ENCODE results near the gene NANS.
"Not testable (repeated sequence)": the region's sequence is repeated elsewhere in the genome, so short reads cannot be mapped to it uniquely, and the experiment has no call there.

Gene NANS

DNA sequence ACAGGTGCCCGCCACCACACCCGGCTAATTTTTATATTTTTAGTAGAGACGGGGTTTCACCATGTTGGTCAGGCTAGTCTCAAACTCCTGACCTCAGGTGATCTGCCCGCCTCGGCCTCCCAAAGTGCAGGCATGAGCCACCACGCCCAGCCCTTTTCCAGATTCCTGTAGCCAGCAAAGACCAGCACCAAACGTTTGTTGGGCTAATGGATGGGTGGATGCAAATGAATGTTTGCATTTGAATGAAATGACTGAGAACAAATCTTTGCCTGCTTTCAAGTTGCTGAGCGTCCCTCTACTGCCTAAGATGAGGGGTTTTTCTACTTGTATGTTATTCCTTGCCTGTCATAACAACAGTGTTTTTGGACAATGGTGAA lies 20.0 kb downstream of the NANS start:
- DNase-seq (ENCODE audit: low read depth in 2 of 2), result not testable (repeated sequence)

DNA sequence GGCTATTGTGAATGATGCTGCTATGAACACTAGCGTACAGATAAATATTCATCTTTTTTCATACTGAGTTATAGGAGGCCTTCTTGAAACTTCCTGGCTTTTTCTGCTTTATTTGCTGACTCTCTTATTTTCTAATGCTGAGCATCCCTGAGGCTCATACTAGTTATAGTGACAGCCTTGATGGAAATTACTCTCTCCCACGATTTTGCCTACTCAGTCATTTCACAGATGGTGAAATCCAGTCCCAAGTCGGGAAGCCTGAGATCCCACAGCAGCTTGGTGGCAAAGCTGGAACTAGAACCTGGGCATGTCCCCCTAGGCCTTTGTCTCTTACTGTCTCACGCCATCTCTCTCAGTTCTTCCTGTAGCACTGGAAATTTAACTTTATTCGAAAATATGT lies 22.4 kb downstream of the NANS start:
- DNase-seq (ENCODE audit: low read depth in 2 of 2), result no peak

DNA sequence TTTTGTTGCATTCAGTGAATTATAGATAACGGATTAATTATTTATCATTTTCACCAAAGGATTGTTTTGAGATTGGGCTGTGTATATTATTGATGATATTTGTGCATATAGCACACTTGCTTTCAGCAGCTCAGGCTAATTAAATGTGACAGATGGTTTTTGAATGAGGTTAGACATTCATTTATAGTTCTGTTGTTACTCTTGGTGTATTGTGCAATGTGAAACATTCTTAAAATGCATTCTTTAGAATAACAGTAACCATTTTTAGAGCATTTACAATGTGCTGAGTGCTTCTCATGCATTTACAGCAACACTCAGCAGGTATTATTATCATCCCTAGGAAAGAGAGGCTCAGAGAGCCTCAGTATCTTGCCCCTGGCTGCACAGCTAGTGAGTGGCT lies 23.8 kb downstream of the NANS start:
- no peak for DNase-seq (ENCODE audit: low read depth in 2 of 2)

DNA sequence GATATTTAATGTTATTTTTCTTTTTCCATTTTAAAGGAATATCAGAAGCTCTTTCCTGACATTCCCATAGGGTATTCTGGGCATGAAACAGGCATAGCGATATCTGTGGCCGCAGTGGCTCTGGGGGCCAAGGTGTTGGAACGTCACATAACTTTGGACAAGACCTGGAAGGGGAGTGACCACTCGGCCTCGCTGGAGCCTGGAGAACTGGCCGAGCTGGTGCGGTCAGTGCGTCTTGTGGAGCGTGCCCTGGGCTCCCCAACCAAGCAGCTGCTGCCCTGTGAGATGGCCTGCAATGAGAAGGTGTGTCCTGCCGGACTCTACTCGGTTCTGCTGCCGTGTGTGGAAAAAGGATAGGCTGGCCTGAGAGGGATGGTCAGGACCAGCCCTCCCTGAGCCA lies 24.2 kb downstream of the NANS start:
- DNase-seq (ENCODE audit: low read depth in 2 of 2), result no peak

DNA sequence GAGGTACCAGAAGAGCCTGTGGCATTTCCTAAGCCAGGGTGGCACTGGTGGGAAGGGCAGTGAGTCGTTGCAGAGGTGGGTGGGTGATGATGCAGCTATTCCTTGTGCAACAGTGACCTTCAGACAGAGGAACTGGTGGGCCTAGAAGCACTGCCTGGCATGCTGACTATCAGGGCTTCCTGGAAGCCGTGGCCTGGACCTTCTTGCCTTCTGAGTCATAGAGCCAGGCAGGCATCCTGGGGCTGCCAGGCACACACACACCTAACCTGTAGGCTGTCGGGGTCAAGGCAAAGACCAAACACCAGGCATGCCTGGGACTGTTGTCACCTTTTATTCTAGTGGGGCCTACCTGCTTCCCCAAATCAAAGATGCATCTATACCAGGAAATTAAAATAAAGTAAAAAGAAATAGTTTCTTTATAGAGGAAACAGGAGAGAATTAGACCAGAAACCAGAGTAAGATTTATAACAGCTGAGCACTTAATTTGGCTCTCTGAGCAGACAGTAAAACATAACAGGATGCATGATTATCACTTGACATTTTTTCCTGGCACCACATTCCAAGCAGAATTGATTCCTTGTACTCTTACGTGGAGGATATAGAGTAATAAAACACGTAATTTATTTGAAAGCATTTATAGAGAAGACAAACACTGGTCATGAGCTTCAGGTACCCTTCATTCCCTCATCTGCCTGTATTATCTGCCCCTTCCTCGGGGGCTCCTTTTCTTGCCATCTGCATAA lies 25.1 kb downstream of the NANS start:
- DNase-seq (ENCODE audit: low read depth in 2 of 2), result no peak

DNA sequence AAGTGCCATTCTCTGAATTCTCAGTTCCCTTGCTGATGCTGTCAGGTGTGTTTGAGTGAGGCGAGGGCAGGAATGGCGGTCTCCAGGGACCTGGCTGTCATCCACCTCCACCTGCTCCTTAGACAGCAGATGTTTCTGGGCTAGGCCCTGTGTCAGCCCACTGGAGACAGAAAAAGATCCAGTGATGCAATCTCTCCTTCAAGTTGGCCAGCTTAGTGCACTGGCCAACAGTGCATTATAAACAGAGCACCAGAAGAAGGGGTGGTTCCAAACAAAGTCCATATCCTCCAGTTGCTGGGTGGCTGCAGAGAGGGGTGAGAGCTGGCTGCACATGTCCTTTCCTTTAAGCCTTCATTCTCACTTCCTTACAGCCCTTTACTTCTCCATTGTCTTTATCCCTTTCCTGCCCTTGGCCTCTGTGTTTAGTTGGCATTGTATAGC lies 26.5 kb downstream of the NANS start:
- DNase-seq (ENCODE audit: low read depth in 2 of 2), result no peak

DNA sequence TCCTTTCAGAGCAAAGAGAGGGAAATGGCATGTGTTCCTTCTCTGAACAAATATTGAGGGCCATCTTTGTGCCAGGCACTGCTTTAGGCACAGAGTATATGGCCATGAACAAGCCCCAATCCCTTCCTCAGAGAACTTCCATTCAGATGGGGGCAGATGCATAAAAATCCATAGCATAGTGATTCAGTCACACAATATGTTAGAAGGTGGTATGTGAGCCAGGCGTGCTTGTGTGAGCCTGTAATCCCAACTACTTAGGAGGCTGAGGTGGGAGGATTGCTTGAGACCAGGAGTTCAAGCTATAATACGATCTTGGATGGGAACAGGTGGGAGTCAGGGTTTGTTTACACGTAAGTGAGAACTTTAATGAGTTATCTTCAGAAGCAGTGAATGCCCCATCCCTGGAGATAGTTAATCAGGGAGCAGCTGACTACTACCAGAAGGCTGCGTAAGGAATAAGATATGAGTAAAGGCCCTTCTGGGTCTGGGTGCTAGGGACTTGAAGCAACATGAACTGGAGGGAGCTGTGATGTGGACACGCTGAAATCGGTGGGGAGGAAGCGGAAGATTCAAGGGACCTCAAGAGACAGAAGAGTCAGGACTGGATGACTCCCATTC lies 27.1 kb downstream of the NANS start:
- DNase-seq (ENCODE audit: low read depth in 2 of 2), result no peak

DNA sequence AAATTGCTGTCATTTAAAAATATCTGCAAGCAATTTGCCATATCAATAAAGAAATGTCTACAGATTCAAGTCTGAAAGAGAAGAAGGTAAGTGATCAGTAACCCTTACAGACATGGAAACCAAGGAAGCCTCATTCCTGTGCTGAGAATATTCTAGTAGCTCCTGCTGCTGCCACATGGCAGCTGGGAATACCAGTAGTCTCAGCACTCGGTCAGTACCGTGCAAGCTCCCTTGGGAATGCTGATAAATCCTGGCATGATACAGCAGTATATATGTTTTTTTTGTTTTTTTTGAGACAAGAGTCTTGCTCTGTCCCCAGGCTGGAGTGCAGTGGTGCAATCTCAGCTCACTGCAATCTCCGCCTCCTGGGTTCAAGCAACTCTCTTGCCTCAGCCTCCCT lies 27.9 kb downstream of the NANS start:
- DNase-seq (ENCODE audit: low read depth in 2 of 2), result no peak

DNA sequence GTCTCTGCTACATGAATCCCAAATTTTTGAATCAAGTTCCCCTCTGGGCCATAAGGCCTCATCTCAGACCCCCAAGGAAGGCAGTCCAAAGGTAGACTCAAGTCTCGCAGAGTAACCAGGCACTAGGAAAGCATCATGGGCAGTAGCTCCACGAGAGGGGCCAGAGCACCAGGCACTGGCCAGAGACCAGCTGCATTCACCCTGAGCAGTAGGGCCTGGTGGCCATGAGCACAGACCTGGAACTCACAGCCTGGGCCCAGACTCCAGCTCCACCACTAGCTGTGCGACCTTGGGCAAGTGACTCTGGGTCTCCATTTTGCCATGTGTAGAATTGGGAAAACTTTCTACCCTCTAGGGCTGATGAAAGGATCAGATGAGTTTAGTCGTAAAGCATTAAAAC lies 28.5 kb downstream of the NANS start:
- no peak for DNase-seq (ENCODE audit: low read depth in 2 of 2)

DNA sequence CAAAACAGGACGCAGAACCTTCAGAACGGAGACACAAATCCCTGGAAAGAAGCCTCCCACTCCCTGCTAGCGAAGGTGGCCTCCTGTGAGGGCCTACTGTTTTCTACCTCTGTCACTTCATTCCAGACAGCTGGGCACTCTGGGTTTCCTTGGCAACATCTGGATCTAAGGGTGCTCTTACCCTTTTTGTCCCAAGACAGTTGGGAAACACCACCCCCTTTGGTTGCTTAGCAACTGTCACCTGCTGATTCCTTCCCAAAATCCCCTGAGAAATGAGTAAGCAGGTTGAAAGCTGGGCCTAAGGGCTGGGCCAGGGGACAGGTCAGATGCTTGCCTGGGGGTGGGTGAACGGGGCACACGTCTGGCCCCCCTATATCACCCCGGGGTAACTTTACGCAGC lies 29.4 kb downstream of the NANS start:
- DNase-seq (ENCODE audit: low read depth in 2 of 2), result no peak

DNA sequence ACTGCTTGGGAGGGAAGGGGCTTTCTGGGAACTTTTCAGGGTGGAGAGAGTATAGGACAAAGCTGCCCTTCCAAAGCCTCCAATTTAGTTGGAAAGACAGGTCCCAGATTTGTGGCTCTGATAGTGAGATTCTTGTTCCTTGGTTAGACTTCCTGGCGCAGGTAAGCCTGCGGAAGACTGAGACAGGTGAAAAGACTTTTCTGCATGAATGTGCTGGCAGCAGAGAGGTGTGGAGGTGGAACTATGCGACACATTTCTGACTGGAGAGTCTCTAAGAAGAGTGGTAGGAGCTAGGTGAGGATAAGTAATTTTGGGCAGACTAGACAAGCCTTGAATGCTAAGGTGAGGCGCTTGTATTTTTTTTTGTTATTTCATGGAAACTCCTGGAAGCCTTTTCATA lies 29.9 kb downstream of the NANS start:
- DNase-seq (ENCODE audit: low read depth in 2 of 2), result no peak

DNA sequence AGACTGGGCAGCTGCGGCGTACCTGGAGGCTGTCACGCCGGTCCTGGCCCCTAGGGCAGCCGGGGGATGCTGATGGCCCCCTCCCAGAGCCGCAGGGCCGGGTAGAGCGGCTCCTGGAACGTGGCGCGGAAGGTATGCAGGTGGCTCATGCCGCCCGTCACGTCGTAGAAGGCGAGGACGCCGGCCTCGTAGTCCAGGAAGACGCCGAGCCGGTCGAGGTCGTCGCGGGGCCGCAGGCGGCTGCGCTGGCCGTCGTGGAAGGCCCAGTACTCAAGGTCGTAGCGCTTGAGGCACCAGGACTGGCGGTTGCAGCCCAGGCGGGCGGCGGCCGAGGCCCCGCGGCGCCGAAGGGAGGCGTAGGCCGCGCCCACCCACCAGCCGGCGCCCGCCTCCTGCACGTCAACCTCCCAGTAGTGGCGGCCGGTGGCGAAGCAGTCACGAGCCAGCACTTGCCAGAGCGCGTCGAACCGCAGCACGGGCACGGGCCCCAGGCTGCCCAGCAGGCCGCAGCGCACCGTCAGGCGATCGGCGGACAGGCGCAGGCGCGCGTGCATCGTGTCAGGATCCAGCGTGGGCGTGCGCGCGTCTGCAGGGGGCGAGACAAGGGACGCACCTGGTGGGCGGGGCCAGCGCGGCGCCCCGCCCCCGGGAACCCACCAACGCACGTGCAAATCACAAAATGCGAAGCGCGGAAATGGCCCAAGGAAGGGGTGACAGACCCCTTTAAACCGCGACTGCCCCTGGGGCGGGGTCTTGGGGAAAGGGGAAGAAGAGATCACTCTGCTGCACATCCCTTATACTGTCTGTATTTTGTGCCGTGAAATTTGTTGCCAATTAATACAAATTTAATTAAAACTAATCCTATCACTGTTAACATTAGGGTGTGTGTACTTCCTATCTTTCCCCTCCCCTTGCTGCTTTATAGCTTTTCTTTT lies 31.2 kb downstream of the NANS start:
- no peak for DNase-seq (ENCODE audit: low read depth in 2 of 2)

DNA sequence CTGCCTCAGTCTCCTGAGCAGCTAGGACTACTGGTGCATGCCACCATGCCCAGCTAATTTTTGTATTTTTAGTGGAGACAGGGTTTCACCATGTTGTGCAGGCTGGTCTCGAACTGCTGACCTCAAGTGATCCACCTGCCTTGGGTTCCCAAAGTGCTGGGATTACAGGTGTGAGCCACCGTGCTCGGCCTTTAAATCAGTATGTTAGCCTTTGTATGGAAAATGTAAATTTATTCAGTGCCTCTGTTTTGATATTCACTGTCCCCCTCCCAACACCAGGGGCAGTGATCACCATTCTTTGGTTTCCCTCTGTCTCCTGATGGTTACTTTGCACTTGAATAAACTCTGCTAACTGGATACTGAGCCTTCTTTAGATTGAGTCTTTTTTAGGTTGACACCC lies 34.1 kb downstream of the NANS start:
- DNase-seq (ENCODE audit: low read depth in 2 of 2), result not testable (repeated sequence)

DNA sequence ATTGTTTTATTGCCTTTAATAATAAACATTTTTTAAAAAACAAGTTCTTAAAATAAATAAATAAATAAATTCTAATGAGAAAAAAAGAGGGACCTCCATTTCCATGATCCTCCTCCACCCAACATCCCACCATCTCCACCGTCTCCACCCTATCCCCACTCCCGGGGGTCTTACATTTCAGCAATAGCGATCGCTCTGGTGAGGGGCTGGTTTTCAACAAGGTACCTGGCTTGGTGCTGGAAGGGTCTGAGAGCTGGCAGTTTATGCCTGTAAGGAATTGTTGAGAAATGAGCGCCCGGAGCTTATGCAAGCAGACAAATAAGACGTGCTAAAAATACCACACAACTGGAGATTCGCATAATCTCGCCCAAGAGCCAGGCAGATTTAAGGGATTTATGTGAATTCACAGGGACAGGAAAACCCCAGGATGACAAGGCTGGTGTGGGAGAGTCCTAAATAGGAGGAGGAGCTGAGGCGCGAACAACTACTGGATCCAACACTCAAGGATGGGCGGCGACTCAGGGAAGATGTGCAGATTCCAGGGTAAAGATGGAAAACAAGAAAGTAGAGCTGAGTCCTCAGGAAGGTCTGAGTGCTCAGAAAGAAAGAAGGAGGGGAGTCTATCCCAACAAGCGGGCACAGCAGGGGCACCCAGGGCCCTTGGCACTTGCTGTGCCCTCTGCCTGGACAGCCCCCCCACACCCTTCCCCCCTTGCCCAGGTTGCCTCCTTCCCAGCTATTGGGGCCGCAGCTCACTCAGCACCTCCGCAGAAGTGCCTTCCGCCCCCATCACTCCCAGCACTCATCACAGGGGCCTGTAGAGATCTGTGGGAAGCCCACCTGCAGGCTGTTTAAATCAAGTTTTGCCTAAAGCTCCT lies 35.4 kb downstream of the NANS start:
- DNase-seq (ENCODE audit: low read depth in 2 of 2), result no peak

DNA sequence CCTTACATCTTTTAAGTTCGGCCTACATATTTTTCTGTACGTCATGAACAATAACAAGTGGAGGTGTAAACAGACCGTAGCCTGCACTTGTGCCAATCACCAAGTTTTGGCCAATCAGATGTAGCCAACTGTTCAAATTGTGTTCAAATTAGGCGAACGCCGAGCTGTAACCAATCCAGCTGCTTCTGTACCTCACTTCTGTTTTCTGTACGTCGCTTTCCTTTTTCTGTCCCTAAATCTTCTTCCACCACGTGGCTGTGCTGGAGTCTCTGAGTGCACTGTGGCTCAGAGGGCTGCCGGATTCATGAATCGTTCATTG lies 36.0 kb downstream of the NANS start:
- no peak for DNase-seq (ENCODE audit: low read depth in 2 of 2)

DNA sequence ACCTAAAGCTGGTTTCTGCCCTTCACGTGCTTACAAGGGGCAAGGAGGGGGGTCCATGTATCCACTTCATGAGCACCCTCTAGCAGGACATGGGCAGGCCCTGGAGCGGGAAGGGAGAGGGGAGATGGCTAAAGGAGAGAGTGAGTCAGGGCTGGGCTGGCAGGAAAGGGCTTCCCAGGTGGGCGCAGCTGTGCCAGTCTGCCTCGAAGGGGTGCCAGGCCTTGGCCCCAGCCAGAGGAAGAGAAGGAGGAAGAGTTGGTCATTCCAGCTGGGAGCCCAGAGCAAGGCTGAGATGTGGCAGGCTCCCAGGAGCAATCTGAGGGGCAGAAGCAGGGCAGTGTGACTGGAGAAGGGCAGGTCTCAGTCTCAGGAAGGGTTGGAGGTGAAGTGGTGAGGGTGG lies 37.8 kb downstream of the NANS start:
- no peak for DNase-seq (ENCODE audit: low read depth in 2 of 2)

DNA sequence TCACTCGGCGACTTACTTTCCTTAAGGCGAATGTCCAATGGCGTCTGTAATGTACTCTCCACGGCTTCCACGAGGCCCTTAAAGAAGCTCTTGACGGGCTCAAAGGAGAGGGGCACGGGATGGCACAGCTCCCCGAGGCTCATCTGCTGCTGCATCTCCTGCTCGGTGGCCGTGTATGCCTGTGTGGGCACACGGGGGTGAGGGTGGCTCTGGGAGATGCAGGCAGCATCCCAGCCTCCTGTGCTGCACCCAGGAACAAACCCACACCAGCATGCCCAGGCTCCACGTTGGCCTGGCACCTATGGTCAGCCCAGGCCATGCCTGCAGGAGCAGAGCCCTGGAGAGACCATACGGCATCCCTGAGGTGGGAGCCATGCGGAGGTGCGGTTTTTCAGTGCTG lies 38.3 kb downstream of the NANS start:
- DNase-seq (ENCODE audit: low read depth in 2 of 2), result no peak

DNA sequence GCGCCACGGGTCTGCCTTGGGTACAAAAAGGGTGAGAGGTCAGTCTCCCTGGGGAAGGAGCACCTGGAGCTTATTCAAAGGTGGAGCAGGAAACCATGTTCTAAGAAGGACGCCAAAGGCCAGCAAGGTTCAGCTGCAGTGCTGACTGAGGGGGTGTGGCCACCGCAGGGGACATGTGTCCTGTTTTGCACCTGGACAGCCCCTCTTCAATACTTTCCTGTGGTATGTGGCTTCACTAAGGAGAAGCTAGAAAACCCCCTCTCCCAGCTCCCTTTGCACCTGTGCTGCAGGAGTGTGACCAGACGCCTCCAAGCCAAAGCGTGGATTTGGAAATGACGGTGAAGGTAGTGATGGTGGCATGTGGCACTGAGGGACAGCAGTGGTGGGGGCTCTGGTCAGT lies 38.9 kb downstream of the NANS start:
- DNase-seq (ENCODE audit: low read depth in 2 of 2), result no peak

DNA sequence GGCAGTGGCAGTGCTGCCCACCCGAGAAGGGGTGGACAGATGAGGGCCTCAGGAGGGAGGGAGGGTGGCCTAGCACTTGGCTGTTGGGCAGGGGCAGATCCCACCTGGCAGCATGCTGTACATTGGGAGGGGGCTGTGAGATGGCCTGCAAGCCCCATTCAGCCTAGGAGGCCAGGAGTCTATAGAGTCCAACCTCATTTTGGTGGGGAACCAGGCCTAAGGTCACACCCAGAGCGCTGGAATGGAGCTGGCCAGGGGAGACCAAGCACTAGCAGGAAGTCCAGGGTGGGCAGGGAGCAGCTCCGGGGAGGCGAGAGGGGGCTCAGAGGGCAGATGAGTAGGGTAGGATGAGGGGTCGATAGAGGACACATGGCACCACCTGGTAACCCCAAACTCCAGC lies 39.6 kb downstream of the NANS start:
- no peak for DNase-seq (ENCODE audit: low read depth in 2 of 2)

DNA sequence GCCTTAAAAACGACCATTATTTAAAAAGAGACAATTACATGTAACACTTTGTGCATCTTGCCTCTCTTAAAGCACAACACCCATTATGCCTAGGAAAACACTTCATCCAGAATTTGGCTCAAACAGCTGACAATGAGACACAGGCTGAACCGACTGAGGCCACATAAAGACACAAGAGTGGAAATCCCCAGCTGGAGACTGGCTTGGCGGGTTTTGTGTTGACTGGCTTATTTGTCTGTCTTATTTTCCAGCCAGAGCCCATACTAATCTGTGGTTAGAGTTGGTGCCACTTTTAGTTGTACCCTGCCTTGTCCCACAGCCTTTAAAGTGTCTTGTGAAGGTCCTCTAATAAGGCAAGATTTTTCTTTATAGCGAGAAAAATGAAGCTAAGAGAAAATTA lies 41.3 kb downstream of the NANS start:
- DNase-seq (ENCODE audit: low read depth in 2 of 2), result no peak

DNA sequence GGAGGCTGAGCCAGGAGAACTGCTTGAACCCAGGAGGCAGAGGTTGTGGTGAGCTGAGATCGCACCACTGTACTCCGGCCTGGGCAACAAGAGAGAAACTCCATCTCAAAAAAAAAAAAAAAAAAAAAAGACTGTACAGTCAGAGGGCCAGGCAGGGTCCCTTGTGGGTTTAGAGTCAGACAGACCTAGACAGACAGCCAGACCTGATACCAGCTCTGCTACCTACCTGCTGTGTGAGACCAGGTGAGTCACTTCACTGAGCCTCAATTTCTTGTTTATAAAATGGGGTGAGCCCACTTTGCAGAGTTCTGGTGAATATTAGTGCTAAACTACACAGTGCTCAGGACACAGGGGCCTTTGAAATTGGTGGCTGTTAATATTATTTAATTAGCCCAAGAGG lies 42.8 kb downstream of the NANS start:
- DNase-seq (ENCODE audit: low read depth in 2 of 2), result no peak

DNA sequence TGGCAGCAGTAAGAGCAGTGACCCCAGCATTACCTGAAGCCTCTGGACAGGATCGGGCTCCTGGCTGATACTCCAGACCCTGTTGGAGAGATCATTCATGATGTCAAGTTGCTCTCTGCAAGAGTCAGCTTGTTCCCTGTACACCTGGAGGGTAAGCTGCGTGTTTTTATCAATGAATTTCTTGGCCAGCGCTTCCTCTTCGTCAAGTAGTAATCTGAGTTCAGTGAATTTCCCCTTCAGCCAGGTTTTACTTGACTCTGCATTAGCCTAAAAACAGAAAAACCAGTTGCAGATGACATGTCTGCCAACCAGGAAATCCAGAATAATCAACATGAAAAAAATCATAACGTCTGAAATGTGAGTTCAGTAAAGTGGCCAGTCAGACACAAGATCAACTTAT lies 43.4 kb downstream of the NANS start:
- no peak for DNase-seq (ENCODE audit: low read depth in 2 of 2)
